ENCODE results near the gene CAPN12.

CAPN12 gene

GRCh38 chr19:38712161-38712748 is 32.0 kb downstream of the CAPN12 start:
- no peak for DNase-seq (ENCODE audit: low read depth in 1 of 2, low spot score in 1 of 2)
- no peak overlapping the region for H3K27ac ChIP-seq (replicated peaks)

GRCh38 chr19:38711726-38712153 is 32.5 kb downstream of the CAPN12 start:
- Histone ChIP-seq H3K4me3 (replicated peaks; ENCODE audit: insufficient read depth, low read length) (no peak overlapping the region), H3K27ac (replicated peaks) (no peak overlapping the region), H3K27me3 (ENCODE audit: insufficient read depth, poor library complexity, severe bottlenecking) (no peaks in the 10 kb centered on the region)
- TF ChIP-seq, protein P1, sequence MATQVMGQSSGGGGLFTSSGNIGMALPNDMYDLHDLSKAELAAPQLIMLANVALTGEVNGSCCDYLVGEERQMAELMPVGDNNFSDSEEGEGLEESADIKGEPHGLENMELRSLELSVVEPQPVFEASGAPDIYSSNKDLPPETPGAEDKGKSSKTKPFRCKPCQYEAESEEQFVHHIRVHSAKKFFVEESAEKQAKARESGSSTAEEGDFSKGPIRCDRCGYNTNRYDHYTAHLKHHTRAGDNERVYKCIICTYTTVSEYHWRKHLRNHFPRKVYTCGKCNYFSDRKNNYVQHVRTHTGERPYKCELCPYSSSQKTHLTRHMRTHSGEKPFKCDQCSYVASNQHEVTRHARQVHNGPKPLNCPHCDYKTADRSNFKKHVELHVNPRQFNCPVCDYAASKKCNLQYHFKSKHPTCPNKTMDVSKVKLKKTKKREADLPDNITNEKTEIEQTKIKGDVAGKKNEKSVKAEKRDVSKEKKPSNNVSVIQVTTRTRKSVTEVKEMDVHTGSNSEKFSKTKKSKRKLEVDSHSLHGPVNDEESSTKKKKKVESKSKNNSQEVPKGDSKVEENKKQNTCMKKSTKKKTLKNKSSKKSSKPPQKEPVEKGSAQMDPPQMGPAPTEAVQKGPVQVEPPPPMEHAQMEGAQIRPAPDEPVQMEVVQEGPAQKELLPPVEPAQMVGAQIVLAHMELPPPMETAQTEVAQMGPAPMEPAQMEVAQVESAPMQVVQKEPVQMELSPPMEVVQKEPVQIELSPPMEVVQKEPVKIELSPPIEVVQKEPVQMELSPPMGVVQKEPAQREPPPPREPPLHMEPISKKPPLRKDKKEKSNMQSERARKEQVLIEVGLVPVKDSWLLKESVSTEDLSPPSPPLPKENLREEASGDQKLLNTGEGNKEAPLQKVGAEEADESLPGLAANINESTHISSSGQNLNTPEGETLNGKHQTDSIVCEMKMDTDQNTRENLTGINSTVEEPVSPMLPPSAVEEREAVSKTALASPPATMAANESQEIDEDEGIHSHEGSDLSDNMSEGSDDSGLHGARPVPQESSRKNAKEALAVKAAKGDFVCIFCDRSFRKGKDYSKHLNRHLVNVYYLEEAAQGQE (IDR thresholded peaks at IDR 0.05; ENCODE audit: insufficient replicate concordance, low read depth): no peak
- TF ChIP-seq SPI1 (IDR thresholded peaks at IDR 0.05; ENCODE audit: borderline replicate concordance, low read depth) (no peak), GABPA (IDR thresholded peaks at IDR 0.05; ENCODE audit: low read depth) (no peak), POLR2AphosphoS5 (IDR thresholded peaks at IDR 0.05; ENCODE audit: low read depth) (no peak)
- TF ChIP-seq, protein P2, sequence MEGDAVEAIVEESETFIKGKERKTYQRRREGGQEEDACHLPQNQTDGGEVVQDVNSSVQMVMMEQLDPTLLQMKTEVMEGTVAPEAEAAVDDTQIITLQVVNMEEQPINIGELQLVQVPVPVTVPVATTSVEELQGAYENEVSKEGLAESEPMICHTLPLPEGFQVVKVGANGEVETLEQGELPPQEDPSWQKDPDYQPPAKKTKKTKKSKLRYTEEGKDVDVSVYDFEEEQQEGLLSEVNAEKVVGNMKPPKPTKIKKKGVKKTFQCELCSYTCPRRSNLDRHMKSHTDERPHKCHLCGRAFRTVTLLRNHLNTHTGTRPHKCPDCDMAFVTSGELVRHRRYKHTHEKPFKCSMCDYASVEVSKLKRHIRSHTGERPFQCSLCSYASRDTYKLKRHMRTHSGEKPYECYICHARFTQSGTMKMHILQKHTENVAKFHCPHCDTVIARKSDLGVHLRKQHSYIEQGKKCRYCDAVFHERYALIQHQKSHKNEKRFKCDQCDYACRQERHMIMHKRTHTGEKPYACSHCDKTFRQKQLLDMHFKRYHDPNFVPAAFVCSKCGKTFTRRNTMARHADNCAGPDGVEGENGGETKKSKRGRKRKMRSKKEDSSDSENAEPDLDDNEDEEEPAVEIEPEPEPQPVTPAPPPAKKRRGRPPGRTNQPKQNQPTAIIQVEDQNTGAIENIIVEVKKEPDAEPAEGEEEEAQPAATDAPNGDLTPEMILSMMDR (IDR thresholded peaks at IDR 0.05; ENCODE audit: insufficient read depth, low read length): no peak
- no peak for DNase-seq (ENCODE audit: low read depth in 1 of 2, low spot score in 1 of 2)

More at GRCh38 chr19:38712161-38712748, 32.0 kb downstream of the CAPN12 start:
- no peaks in the 10 kb centered on the region for H3K27me3 ChIP-seq (ENCODE audit: insufficient read depth, poor library complexity, severe bottlenecking)
- H3K4me3 ChIP-seq (replicated peaks; ENCODE audit: insufficient read depth, low read length): no peak overlapping the region
- TF ChIP-seq, protein P1 (IDR thresholded peaks at IDR 0.05; ENCODE audit: insufficient replicate concordance, low read depth): no peak
- no peak for TF ChIP-seq SPI1 (IDR thresholded peaks at IDR 0.05; ENCODE audit: borderline replicate concordance, low read depth)
- TF ChIP-seq POLR2AphosphoS5 (IDR thresholded peaks at IDR 0.05; ENCODE audit: low read depth): no peak
- no peak for TF ChIP-seq GABPA (IDR thresholded peaks at IDR 0.05; ENCODE audit: low read depth)
- TF ChIP-seq, protein P2 (IDR thresholded peaks at IDR 0.05; ENCODE audit: insufficient read depth, low read length): no peak

DNA sequence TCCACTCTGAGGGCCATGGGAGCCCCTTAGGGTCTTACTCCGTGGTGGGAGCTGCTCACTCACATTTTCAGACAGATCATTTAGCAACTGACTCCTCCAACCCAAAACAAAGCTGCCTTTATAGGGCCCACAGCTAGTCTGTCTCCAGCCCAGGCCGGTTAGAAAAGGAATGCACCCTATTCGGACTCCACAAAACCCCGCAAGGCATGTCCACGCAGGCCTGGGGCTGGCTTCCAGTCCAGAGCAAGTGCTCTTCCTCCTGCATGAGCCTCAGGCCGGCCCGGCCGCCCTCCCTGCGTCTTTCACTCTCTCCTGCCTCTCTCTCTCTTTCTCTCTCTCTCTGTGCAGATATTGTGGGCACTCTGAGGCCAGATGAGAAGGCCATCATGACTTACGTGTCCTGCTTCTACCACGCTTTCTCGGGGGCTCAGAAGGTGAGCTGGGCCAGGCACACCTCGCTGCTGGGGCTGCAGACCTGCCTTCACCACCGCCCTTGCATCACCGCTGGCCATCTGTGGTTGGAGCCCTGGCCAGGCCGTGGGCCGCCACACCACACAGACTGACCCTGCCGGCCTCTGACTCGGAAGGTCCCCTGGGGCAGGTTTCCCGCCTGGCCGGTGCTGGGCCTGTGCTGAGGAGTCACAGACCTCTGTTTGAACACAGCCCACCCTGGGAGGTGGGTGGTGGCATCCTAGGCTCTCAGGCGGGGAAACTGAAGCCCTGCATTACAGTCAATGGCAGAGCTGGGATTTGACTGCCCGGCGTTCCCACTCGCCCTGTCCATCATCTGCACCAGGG is 33.1 kb downstream of the CAPN12 start:
- DNase-seq (ENCODE audit: low read depth in 1 of 2, low spot score in 1 of 2): no peak
- no peaks in the 10 kb centered on the region for H3K27me3 ChIP-seq (ENCODE audit: insufficient read depth, poor library complexity, severe bottlenecking)
- TF ChIP-seq POLR2AphosphoS5 (IDR thresholded peaks at IDR 0.05; ENCODE audit: low read depth) (no peak), SPI1 (IDR thresholded peaks at IDR 0.05; ENCODE audit: borderline replicate concordance, low read depth) (no peak), GABPA (IDR thresholded peaks at IDR 0.05; ENCODE audit: low read depth) (no peak)
- TF ChIP-seq, protein P2 (IDR thresholded peaks at IDR 0.05; ENCODE audit: insufficient read depth, low read length): no peak
- TF ChIP-seq, protein P1 (IDR thresholded peaks at IDR 0.05; ENCODE audit: insufficient replicate concordance, low read depth): no peak
- H3K4me3 ChIP-seq (replicated peaks; ENCODE audit: insufficient read depth, low read length): no peak overlapping the region
- H3K27ac ChIP-seq (replicated peaks): no peak overlapping the region

Measured in HL-60 (cell line).